K562 (cell line): Measurements from ENCODE around the gene MXRA7.

ENCODE experiments used
- CTCF ChIP-seq, 3 experiments: IDR thresholded peaks in 2 of 3; conservative IDR thresholded peaks in 1 of 3; 2 replicates each; pipeline ENCODE4 v1.5.1; 2011 to 2012; ENCODE audit warnings: low read length in 3 of 3, mild to moderate bottlenecking in 3 of 3, control low read depth in 2 of 3, improper control_type of control experiment in 1 of 3, inconsistent platforms in 1 of 3, low read depth in 1 of 3, mixed read lengths in 1 of 3, moderate library complexity in 1 of 3; ENCODE audit not compliant: insufficient read depth in 2 of 3
- CXXC5 ChIP-seq: fragments of 250-450 bp; sonication (Bioruptor Pico); IDR thresholded peaks from 2 replicates; pipeline ENCODE4 v1.8.0; 2022; ENCODE audit warnings: inconsistent platforms, mild to moderate bottlenecking, moderate library complexity
- ZNF740 ChIP-seq, 3 experiments: fragments of 200-800 bp in 1 of 3; sonication (Bioruptor generic) in 1 of 3; sonication (generic) in 1 of 3; formaldehyde crosslinking in 1 of 3; IDR thresholded peaks; 2 replicates each; pipeline versions ENCODE4 v1.6.1 to v1.8.0; 2016 to 2022; ENCODE audit warnings: mild to moderate bottlenecking in 2 of 3, missing compliant biosample characterization in 2 of 3, missing genetic modification characterization in 2 of 3, missing genetic modification reagents in 1 of 3

DNA sequence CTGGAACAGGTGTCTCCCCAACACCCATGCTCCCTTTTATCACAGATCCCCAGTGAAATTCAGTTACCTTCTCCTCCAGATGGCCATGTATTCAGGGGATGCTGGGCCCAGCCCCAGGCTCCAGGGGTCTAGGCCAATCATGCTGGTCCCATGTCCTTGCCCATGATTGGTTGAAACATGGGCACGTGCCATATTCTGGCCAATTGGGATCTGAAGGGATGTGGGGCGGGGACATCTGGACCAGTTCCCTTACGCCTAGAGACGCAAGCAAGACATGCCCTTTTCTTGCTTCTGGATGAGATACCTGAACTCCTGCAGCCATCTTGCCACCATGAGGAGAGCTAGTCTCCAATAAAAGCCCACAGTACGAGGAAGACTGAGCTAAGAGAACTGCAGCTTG lies 36.2 kb downstream of the MXRA7 start:
- no peak for TF ChIP-seq CXXC5 (CRISPR knock-in tag)
- TF ChIP-seq CTCF (IDR thresholded peaks at IDR 0.05 in 2 of 3, conservative IDR thresholded peaks at IDR 0.05 in 1 of 3; ENCODE audit: insufficient read depth in 2 of 3, low read depth in 1 of 3, low read length in 3 of 3), result no peak
- no peak for TF ChIP-seq ZNF740 (CRISPR knock-in tag; IDR thresholded peaks at IDR 0.05)
- no peak for TF ChIP-seq ZNF740 (tag; IDR thresholded peaks at IDR 0.05)
